Liver (tissue), 3 donors: ENCODE measurements around the gene RPL23.

Experiments
- ATF3 ChIP-seq: IDR thresholded peaks from 2 replicates; pipeline ENCODE4 v1.6.1; 2016; ENCODE audit warnings: antibody characterized with exemption
- GABPA ChIP-seq, 2 donors: IDR thresholded peaks in 1 of 2; conservative IDR thresholded peaks in 1 of 2; 2 replicates each; pipeline ENCODE4 v1.6.1; 2016; ENCODE audit warnings: antibody characterized with exemption in 2 of 2, mild to moderate bottlenecking in 1 of 2, moderate library complexity in 1 of 2
- JUND ChIP-seq, 2 donors: IDR thresholded peaks; 2 replicates each; pipeline ENCODE4 v1.6.1; 2016; ENCODE audit warnings: antibody characterized with exemption in 2 of 2
- NR2F2 ChIP-seq: IDR thresholded peaks from 2 replicates; pipeline ENCODE4 v1.6.1; 2016; ENCODE audit warnings: antibody characterized with exemption
- RAD21 ChIP-seq, 2 donors: IDR thresholded peaks; 2 replicates each; pipeline ENCODE4 v1.6.1; 2016; ENCODE audit warnings: antibody characterized with exemption in 2 of 2, mild to moderate bottlenecking in 2 of 2
- REST ChIP-seq: IDR thresholded peaks from 2 replicates; pipeline ENCODE4 v1.6.1; 2016; ENCODE audit warnings: antibody characterized with exemption, mild to moderate bottlenecking
- RXRA ChIP-seq, 2 donors: IDR thresholded peaks; 2 replicates each; pipeline ENCODE4 v1.6.1; 2017 to 2018; ENCODE audit warnings: antibody characterized with exemption in 2 of 2, mild to moderate bottlenecking in 1 of 2
- SP1 ChIP-seq: IDR thresholded peaks from 2 replicates; pipeline ENCODE4 v1.6.1; 2018; ENCODE audit warnings: antibody characterized with exemption, mild to moderate bottlenecking
- TAF1 ChIP-seq: conservative IDR thresholded peaks from 2 replicates; pipeline ENCODE4 v1.6.1; 2016; ENCODE audit warnings: antibody characterized with exemption, mild to moderate bottlenecking
- YY1 ChIP-seq: IDR thresholded peaks from 2 replicates; pipeline ENCODE4 v1.6.1; 2016; ENCODE audit warnings: antibody characterized with exemption, mild to moderate bottlenecking
- TF ChIP-seq, protein P1 (sequence below): fragments of 150-350 bp; IDR thresholded peaks from 2 replicates; pipeline ENCODE4 v1.5.1; 2017; ENCODE audit warnings: improper control_type of control experiment, low read depth, low read length; ENCODE audit not compliant: missing input control
- TF ChIP-seq, protein P2 (sequence below): IDR thresholded peaks from 2 replicates; pipeline ENCODE4 v1.6.1; 2016; ENCODE audit warnings: antibody characterized with exemption
- TF ChIP-seq, protein P3 (sequence below): IDR thresholded peaks from 2 replicates; pipeline ENCODE4 v1.6.1; 2016; ENCODE audit warnings: antibody characterized with exemption
- donor health status: healthy.
- donor health status: healthy.

DNA sequence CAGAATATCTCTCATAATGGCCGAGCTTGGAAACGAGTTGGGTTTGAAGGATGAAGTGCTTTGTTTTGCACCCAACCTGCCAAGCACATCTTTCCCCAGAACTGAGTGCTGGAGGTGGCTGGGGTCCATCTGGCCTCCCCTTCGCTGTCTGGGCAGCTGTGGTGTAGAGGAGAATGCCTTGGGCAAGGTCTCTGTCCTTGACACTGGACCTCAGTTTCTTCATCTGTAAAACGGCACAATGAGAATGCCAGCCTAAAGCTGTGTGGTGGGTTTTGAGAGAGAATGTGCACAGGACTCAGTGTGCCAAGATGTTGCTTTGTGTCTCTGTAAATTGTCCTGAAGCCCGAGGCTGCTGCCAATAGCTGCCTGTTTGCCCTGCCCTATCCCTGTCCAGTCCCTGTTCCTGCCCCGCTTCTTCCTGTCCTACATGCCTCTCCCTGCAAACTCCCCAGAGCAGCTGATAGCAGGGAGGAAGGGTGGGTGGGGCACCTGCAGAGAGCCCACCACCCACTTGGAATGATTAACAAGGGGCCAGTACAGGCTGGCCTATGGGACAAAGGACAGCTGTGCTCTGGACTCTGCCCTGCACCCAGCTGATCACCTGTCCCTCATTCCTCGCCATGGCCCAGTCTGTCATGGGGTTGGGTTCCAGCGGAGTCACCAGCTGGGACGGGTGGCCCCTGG, 31.7 kb upstream of the RPL23 start:
- TF ChIP-seq YY1 (peak; percentile 45), RAD21 (IDR thresholded peaks at IDR 0.05) (peak in 1 of 2 donors; percentile 39), SP1 (peak; percentile 81), REST (no peak), GABPA (IDR thresholded peaks at IDR 0.05 in 1 of 2, conservative IDR thresholded peaks at IDR 0.05 in 1 of 2) (no peak), JUND (IDR thresholded peaks at IDR 0.05) (no peak), TAF1 (no peak), RXRA (IDR thresholded peaks at IDR 0.05) (peak; percentile 84 to 86), ATF3 (no peak), NR2F2 (peak; percentile 38)
- TF ChIP-seq, protein P1, sequence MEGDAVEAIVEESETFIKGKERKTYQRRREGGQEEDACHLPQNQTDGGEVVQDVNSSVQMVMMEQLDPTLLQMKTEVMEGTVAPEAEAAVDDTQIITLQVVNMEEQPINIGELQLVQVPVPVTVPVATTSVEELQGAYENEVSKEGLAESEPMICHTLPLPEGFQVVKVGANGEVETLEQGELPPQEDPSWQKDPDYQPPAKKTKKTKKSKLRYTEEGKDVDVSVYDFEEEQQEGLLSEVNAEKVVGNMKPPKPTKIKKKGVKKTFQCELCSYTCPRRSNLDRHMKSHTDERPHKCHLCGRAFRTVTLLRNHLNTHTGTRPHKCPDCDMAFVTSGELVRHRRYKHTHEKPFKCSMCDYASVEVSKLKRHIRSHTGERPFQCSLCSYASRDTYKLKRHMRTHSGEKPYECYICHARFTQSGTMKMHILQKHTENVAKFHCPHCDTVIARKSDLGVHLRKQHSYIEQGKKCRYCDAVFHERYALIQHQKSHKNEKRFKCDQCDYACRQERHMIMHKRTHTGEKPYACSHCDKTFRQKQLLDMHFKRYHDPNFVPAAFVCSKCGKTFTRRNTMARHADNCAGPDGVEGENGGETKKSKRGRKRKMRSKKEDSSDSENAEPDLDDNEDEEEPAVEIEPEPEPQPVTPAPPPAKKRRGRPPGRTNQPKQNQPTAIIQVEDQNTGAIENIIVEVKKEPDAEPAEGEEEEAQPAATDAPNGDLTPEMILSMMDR = no peak
- TF ChIP-seq, protein P2, sequence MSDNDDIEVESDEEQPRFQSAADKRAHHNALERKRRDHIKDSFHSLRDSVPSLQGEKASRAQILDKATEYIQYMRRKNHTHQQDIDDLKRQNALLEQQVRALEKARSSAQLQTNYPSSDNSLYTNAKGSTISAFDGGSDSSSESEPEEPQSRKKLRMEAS = no peak
- TF ChIP-seq, protein P3, sequence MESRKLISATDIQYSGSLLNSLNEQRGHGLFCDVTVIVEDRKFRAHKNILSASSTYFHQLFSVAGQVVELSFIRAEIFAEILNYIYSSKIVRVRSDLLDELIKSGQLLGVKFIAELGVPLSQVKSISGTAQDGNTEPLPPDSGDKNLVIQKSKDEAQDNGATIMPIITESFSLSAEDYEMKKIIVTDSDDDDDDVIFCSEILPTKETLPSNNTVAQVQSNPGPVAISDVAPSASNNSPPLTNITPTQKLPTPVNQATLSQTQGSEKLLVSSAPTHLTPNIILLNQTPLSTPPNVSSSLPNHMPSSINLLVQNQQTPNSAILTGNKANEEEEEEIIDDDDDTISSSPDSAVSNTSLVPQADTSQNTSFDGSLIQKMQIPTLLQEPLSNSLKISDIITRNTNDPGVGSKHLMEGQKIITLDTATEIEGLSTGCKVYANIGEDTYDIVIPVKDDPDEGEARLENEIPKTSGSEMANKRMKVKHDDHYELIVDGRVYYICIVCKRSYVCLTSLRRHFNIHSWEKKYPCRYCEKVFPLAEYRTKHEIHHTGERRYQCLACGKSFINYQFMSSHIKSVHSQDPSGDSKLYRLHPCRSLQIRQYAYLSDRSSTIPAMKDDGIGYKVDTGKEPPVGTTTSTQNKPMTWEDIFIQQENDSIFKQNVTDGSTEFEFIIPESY = no peak
